Omental fat pad (tissue), 4 donors: Measurements from ENCODE around the gene ETV6. TPM values are rescaled to one million over a fixed set of nuclear protein-coding genes. Genes with fewer than 3 reads are reported as not detected.

Experiments
- ATAC-seq: fragments of 150-250 bp; one replicate; pipeline ENCODE4 v1.9.1; 2016; ENCODE audit warnings: mild to moderate bottlenecking, moderate library complexity; ENCODE audit not compliant: low FRiP score
- DNase-seq: peaks from one replicate; pipeline ENCODE4 v3.0.0-alpha.2; 2019; ENCODE audit warnings: low spot score
- CTCF ChIP-seq, 3 donors: fragments of 450-650 bp; IDR thresholded peaks; one replicate each; pipeline ENCODE4 v1.5.1; 2016 to 2017; ENCODE audit warnings: antibody characterized with exemption in 3 of 3, mild to moderate bottlenecking in 3 of 3, moderate library complexity in 2 of 3
- total RNA-seq, 4 donors: library from RNA; depleted of rRNA; stranded (reverse); fragments of >200 nt; gene quantifications; one replicate each; pipeline ENCODE4 v1.1.0, GENCODE V29; 2016

Gene ETV6
- total RNA-seq, 4 donors from 2014 or later: 9.3 to 28.2 (median 17.6) TPM

- no peak for TF ChIP-seq CTCF (IDR thresholded peaks at IDR 0.05)
- ATAC-seq (no peak), DNase-seq (no peak)
These were observed 226.0 kb downstream of the ETV6 start for GRCh38 chr12:11875414-11875935.

DNA sequence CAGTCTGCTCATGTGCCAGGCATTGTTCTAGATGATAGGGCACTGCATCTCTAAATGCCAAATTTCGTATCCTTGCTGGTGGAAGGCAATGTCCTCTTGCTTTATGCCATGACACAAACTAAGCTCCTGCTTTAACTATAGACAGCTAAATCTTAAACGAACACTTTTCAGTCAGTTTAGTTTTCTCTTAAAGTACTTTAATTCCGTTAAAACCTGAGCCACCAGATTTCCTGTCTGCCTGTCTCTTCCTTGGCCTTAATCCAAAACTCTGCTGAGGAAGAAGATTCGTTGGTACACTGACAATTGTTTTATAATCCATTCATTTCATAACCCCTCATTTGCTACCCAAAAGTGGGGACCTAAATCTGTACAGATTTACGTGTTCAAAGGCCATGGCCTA is 226.8 kb downstream of the ETV6 start:
- TF ChIP-seq CTCF (IDR thresholded peaks at IDR 0.05): no peak
- ATAC-seq: no peak
- no peak for DNase-seq

GRCh38 chr12:11877102-11877826 is 227.8 kb downstream of the ETV6 start:
- no peak for ATAC-seq

DNA sequence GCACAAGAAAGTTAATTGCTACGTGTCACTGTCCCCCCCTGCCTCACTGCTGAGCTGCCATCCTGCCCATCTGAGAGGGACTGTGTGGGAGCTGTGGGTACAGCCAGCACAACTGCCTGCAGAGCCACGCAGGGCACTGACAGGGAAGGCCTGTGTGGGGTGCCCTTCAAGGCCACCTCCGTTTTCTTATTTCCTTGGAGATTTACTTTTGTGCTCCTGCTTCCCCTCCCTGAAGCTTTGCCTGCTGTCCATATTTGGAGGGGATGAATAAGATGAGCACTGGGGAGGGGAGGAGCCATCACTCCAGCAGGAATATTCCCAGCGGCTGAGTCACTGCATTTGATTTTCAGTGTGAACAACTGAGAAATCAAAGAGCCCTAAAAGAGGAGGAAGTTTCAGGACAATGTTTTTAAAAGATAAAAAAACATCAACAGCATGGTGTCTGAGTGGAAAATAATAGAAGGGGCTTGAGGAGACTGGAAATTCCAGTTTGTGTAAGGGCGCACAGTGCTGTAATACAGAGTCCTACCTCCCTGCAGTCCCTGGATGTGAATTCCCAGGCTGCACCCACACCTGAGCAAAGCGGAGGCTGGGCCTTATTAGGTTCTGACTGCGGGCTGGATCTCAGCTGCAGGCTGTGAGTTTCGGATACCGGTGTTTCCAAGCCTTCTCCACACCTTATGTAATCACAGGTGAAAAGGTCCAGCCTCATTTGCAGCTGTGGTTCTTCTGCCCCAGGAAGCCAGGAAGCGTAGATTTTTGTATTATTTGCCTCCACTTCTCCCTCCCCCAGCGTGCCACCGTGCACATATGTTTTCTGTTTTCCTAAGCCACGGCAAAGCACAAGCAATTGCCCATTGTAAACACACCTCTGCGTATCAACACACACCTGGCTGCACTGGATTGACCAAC is 228.7 kb downstream of the ETV6 start:
- ATAC-seq: peak; percentile 84
- no peak for DNase-seq
- no peak for TF ChIP-seq CTCF (IDR thresholded peaks at IDR 0.05)

More at GRCh38 chr12:11877102-11877826, 227.8 kb downstream of the ETV6 start:
- TF ChIP-seq CTCF (IDR thresholded peaks at IDR 0.05): no peak
- DNase-seq: no peak

GRCh38 chr12:11879306-11879705 is 229.8 kb downstream of the ETV6 start:
- DNase-seq (no peak), ATAC-seq (no peak)
- TF ChIP-seq CTCF (IDR thresholded peaks at IDR 0.05): no peak

DNA sequence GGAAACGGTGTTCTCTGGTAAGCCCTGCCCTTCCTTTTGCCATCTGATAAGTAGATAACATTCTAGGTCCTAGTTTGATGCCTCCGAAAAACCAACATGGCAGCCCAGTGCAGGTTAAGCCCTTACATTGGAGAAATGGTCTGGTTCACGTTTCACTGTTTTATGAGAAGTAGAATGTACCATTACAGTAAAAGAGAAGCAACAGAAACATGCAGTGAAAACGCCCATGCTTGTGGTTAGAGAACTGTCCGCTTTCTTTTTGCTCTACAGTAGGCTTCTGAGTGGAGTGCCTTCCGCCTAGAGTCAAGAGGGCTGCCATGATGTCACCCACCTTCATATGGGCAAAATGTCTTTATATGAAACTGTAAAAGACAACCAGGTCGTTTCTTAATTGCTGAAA is 230.9 kb downstream of the ETV6 start:
- ATAC-seq (no peak), DNase-seq (no peak)
- TF ChIP-seq CTCF (IDR thresholded peaks at IDR 0.05): no peak
